H54 (cell line): ENCODE results near the gene PRR36.

ENCODE experiments used
- DNase-seq: peaks from one replicate; pipeline ENCODE4 v3.0.0; 2011; ENCODE audit warnings: low spot score, mixed read lengths; ENCODE audit not compliant: insufficient read length
- FAIRE-seq: peaks from 3 replicates; lab custom pipeline; 2011; peaks lifted over from hg19 to GRCh38; lab: Jason Lieb, UNC
- POLR2A ChIP-seq: IDR thresholded peaks from 2 replicates; pipeline ENCODE4 v1.6.1; 2011; ENCODE audit warnings: low read depth, mild to moderate bottlenecking, low read length

The PRR36 gene

DNA sequence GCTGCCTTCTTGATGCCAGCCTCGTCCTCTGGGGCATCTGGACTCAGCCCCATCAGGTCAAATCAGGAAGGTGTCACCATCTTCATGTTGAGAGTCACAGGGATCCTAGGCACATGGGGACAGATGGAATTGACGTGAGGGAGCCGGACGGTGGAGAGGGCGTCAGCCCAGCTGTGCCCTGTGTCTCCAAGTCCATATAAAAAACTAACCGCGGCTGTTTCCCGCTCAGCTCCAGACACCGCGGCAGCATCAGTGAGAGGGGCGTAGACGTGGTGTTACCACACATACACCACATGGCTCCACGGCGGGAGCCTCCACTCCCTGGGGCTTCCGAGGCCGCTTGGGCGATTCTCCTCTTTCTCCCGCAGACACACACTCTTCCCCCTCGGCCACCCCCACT is 5.6 kb upstream of the PRR36 start:
- no peak for TF ChIP-seq POLR2A
- FAIRE-seq (no peak), DNase-seq (no peak)

DNA sequence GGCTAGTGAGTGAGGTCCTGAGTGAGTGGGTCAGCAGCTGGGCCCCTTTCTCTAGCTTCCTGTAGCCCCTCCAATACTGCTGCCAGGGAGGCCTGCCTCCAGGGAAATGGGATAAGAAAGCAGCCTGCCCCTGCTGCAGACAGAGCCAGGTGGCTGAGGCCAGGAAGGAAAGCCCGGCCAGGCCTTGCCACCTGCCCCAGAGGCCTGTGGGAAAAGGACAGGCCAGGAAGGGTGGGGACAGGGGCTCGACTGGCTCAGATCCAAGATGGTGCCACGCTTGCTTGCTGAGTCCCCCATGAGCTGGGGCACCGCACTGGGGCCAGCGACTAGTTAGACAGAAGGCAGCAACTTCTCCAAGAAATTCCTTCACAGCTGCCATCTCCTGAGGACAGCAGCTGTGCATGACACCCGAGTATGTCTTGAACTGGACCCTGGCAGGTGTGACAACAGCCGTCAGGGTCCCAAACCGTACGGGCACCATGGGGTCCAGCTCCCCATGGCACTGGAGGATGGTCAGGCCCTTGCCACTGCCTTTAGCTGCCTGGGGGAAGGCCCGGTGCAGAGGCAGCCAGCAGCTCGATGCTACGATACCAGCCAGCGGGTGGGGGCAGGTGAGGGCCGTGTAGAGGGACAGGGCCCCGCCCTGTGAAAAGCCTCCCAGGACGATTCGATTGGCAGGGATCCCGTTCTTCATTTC is 5.1 kb upstream of the PRR36 start:
- FAIRE-seq (no peak), DNase-seq (no peak)
- no peak for TF ChIP-seq POLR2A

DNA sequence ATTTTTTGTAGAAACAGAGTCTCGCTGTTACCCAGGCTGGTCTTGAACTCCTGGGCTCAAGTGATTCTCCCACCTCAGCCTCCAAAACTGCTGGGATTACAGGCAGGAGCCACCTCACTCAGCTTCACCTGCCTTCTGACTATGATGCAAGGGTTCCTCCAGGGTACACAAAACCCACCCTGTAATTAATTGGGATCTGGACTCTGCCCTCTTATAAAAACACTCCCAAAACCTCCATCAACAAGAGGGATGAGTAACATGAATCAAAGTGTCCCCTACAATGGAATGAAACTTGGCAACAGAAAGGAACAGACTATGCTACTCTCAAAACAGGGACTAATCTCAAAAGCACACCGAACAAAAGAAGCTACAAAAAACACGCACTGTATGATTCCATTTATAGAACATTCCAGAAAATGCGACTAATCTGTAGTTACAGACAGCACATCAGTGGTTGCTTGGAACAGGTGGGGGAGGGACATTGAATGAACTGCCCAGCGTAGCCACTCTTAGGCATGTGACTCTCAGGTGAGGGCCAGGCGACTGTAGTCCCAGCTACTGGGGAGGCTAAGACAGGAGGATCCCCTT is 3.2 kb upstream of the PRR36 start:
- no peak for DNase-seq
- no peak for FAIRE-seq
- TF ChIP-seq POLR2A: no peak

DNA sequence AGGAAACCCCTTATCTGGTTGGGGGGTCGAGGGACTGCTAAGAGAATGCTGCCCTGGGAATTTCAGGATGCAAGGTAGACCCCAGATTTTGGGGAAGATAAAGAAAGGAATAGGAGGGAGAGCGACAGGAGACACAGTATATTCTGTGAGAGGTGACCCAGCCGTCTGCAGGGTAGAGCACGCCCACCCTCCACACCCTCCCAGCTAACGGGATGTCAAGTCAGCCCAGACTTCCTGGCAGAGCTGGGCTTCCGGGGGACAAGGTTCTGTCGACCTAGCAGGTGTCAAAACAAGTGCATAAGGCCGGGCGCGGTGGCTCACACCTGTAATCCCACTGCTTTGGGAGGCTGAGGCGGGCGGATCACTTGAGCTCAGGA is 695 bp upstream of the PRR36 start:
- DNase-seq (no peak), FAIRE-seq (no peak)
- no peak for TF ChIP-seq POLR2A

DNA sequence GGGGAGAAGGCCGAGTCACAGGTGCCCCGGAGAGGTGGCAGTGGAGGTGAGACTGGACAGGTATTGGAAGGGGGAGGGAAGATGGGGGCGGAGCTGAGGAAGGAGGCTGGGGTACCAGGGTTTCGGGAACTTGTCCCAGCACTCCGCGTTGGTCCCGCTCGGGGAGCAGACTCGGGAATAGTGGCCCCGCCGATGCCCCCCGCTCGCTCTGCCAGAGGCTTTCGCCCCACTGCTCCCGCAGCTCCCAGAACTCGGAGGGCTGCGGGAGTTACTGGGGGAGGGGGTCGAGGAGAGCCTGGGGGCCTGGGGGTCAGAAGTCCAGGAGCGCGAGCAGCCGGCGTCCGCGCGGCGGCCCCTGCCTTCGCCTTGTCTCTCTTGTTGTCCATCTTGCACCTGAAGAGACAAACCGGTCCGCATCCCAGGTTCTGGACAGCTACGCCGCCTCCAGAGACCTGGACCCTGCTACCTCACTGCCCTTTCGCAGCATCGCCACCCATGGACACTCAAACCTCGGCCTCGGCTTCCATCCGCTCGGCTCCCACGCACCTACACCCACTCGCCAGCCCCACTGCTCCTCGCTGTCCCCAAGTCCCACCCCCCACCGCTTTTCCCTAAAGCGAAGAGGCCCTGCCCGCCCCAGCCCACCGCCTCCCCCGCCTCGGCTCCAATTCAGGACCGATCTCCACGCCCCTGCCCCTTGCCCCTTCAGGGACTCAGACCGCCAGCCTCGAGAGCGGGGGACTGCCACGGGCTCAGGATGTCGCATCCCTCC is 700 bp downstream of the PRR36 start:
- no peak for FAIRE-seq
- no peak for DNase-seq
- no peak for TF ChIP-seq POLR2A

DNA sequence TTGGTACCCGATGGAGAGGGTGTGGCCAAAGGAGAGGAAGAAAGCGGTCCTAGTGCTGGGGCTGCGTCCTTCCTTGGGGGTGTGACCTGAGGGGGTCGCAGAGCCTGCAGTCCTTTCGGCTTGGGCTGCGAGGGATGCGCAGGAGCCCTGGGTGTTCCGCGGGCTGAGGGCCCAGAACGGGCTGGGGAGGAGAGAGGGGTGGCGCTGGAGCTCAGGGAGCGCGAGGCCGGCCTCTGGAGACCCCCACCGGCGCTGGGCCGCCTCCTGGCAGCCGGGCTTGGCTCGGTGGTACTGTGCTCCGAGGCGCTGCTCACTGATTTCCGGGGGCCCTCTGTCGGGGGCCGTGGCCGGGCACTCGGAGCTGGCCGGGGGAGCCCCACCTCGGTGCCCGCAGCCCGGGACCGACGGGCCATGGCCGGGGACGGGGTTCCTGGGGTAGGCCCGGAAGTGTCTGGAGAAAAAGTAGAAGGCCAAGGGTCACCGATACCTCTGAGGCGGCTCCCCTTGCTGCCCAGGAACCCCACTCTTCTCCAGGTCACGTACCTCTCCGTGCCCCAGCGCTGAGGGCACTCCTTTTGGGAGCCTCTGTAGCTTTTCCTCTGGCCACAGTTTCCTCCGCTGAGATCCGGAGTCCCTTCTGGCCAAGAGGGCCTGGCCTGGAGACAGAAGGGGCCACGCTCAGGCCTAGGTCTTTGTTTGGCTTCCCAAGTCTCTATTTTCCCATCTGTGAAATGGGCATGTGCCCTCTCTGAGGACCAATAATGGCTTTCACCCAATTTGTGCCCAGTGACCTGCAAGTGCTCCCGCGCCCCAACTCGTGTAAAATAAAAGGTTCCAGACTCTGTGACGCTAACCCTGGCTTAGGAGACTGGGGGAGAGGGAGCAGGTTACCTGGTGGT is 1.6 kb downstream of the PRR36 start:
- no peak for TF ChIP-seq POLR2A
- FAIRE-seq (no peak), DNase-seq (no peak)

DNA sequence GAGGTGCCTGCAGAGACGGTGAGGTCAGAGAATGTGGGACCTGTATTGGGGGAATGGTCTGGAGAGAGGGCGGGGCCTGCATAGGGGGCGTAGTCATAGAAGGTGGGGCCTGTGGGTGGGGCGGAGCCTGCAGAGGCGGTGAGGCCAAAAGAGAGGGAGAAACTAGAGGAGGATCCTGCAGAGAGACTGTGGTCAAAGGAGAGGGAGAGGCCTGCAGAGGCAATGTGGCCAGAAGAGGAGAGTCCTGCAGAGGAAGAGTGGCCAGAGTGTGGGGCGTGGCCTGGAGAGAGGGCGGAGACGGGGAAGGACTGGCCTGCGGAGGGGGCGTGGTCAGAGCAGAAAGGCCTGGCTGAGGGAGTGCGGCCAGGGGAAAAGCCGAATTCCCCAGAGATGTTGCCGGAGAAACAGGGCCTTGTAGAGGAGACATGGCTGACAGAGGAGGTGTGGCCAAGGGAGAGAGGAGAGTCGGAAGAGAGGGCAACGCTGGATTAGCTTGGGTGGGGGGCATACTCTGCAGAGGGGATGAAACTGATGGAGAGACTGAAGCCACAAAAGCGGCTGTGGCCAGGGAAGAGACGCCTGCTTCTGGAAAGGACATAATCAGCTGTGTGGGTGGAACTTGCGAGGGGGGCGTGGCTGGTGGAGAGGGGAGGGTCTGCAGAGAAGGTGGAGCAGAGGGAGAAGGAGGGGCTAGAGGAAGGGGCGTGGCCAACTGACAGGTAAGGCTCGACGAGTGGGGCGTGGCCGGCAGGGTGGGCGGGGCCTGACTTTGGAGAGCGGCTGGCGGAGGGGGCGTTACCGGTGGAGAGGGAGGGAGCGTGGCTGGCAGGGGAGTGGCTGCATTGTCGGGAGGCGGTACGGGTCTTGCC is 2.5 kb downstream of the PRR36 start:
- DNase-seq (peak; percentile 83), FAIRE-seq (peak; percentile 94)
- TF ChIP-seq POLR2A: no peak

DNA sequence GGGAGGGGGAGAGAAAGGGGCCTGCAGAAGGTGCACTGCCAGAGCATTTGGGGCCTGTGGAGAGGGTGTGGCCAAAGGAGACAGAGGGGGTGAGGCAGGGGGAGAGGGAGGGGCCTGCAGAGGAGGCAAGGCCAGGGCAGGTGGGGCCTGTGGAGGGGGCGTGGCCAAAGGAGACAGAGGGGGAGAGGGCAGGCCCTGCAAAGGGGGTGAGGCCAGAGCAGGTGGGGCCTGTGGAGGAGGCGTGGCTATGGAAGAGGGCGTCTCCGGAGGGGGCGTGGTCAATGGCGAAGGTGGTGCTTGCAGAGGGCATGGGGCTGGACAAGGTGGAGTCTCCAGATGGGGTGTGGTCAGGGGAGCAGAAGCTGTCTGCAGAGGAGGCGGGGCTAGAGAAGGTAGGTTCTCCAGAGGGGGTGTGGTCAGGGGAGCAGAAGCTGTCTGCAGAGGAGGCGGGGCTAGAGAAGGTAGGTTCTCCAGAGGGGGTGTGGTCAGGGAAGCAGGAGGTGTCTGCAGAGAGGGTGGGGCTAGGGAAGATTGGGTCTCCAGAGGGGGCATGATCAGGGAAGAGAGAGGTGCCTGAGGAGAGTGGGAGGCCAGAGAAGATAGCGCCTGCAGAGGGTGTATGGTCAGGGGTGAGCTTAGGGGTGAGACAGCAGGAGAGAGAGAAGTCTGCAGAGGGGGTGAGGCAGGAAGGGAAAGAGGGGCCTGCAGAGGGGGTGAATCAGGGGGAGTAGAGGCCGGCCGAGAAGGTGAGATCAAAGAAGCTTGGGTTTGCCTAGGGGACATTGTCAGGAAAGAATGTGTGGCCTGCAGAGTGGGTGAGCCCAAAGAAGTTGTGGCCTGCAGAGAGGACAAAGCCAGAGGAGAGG is 3.4 kb downstream of the PRR36 start:
- peak; percentile 66 for DNase-seq
- peak; percentile 95 for FAIRE-seq
- no peak for TF ChIP-seq POLR2A

DNA sequence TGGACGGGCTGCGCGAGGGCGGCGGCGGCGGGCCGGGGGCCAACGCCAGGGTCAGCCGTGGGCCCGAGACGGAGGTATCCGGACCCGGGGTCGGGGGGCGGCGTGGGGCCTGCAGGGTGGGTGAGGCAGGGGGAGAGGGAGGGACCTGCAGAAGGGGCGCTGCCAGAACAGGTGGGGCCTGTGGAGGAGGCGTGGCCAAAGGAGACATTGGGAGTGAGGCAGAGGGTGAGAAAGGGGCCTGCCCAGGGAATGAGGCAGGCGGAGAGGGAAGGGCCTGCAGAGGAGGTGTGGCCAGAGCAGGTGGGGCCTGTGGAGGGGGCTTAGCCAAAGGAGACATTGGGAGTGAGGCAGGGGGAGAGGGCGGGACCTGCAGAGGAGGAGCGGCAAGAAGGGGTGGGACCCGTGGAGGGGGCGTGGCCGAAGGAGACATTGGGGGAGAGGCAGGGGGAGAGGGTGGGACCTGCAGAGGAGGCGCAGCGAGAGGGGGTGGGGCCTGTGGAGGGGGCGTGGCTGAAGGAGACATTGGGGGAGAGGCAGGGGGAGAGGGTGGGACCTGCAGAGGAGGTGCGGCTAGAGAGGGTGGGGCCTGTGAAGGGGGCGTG is 4.2 kb downstream of the PRR36 start:
- TF ChIP-seq POLR2A: no peak
- FAIRE-seq (no peak), DNase-seq (no peak)

DNA sequence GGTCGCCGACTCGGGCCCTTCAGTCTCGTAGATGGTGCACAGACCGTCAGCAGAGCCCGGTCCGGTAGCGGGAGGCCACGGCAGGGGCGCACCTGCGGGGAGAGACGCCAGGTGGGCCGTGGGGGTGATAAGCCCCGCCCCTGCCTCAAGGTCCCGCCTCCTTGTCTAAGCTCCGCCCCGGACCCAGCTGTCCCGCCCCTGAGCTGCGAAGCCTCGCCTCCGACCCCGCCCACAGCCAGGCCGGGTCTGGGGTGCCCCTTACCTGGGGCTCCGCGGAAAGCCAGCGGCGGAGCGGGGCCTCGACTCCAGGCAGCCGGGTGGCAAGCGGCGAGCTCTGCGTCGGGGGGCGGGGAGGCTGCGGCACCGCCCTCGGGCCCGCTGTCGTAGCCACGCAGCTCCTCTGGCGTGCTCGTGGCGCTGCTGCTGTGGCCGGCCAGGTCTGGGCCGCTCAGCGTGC is 4.7 kb downstream of the PRR36 start:
- DNase-seq (no peak), FAIRE-seq (no peak)

DNA sequence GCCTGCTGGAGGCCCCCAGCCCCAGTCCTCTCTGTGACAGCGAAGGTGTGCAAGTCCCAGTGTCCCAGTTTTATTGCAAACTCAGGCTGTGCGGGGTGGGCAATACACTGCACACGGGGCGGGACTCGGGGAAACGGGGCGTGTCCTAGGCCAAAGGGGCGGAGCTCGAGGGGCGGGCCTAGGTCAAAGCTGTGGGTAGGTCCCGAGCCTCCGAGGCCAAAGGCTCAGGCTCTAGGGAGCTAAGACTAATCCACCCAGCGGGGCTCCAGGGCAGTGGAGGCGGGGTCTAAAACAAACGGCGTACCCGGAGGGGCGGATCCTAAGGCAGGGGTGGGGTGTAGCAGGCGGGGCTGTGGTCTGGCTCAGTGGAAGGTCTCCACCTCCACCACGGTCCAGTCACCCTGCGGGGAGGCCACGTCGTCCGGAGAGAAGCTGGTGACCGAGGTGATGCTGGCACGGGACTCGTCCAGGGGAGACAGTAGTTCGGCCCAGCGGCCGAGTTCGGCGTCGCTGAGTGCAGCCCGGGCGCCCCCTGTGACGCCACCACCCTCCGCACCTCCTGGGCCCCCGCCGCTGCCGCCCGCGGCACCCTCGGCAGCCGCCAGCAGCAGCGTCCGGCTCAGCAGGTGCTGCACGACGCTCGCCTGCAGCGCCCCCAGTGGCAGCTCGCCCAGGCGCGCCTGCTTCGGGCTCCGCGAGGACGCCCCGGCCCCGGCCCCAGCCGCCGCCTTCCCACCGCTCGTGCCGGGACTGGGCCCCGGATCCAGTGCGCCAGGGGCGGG is 5.3 kb downstream of the PRR36 start:
- no peak; the same call in 1 of the 2 replicates for TF ChIP-seq POLR2A
- peak; percentile 87 for DNase-seq
- FAIRE-seq: no peak

More for the DNA sequence above, 4.7 kb downstream of the PRR36 start:
- no peak for TF ChIP-seq POLR2A
